Measurements from ENCODE around the gene IL10RA. TPM values are rescaled to one million over a fixed set of nuclear protein-coding genes. Genes with fewer than 3 reads are reported as not detected.

The IL10RA gene
- polyA plus RNA-seq, 3 donors, result 152 to 413 (median 226) TPM

DNA sequence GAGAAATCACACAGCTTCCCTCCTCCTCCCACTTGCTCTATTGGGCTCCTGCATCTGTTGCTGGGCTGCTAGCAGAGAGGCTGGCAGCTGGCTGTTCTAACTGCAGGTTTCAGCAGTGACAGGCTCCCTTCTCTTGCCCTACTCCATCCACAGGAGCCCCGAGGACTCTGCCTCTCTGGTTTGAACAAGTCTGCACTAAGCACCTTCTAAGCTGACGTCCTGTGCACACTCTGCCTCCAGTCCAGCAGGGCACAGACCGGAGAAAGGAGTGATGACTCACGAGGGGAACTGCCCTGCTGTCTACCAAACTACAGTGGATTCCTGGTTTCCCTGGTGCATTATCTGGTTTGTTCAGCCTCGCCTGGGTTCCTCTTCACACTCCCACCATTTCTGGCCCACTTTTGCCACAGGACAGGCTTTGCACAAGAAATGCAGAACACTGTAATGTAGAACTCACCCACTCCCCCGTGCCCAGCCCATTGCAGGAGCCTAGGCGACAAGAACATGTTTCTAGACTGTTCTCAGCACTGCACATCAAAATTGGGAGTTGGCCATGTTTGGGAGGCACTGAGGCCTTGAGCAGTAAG lies 26.0 kb downstream of the IL10RA start:
- Histone ChIP-seq H4K20me1 (ENCODE audit: insufficient read depth, low read length) (no peaks in the 10 kb centered on the region), H2AFZ (ENCODE audit: insufficient read depth, low read depth, low read length, poor library complexity, severe bottlenecking) (no peak overlapping the region), H3K36me3 (replicated peaks in 1 of 2; ENCODE audit: control insufficient read depth in 1 of 2, insufficient read depth in 2 of 2, low read length in 2 of 2) (no peaks in the 10 kb centered on the region), H3K79me2 (ENCODE audit: insufficient read depth, low read length) (peaks cover 5% of the 10 kb centered on the region), H3K4me3 (replicated peaks in 1 of 3; ENCODE audit: low read depth in 2 of 3, low read length in 3 of 3) (peak overlapping the region in 1 of 3 experiments; percentile 32), H3K4me1 (ENCODE audit: control insufficient read depth in 1 of 2, insufficient read depth in 2 of 2, low read length in 2 of 2) (peaks cover 90 to 97% of the 10 kb centered on the region in 2 donors), H3K9me3 (replicated peaks in 1 of 2; ENCODE audit: control insufficient read depth in 1 of 2, insufficient read depth in 1 of 2, low read length in 2 of 2) (peaks cover 1 to 2% of the 10 kb centered on the region in 2 donors), H3K27me3 (ENCODE audit: control insufficient read depth in 2 of 2, insufficient read depth in 2 of 2, low read length in 2 of 2) (no peaks in the 10 kb centered on the region), H3K4me2 (replicated peaks; ENCODE audit: extremely low read depth, low read length, poor library complexity, severe bottlenecking) (peak overlapping the region; percentile 60), H3K9ac (ENCODE audit: insufficient read depth, low read length, poor library complexity, severe bottlenecking) (peak overlapping the region; percentile 81), H3K27ac (ENCODE audit: low read depth in 1 of 2, low read length in 2 of 2) (peak overlapping the region; percentile 98 to 99)
- peak overlapping the region; percentile 34 to 64 for H3K4me3 Mint-ChIP-seq
- peak overlapping the region; percentile 95 to 99 (median 98) for H3K27ac Mint-ChIP-seq
- peaks cover 0 to 4% of the 10 kb centered on the region in 2 donors for H3K36me3 Mint-ChIP-seq
- peaks cover 95% of the 10 kb centered on the region for H3K4me1 Mint-ChIP-seq
- peaks cover 0 to 5% (median 2%) of the 10 kb centered on the region in 7 donors for H3K9me3 Mint-ChIP-seq
- TF ChIP-seq, protein P1, sequence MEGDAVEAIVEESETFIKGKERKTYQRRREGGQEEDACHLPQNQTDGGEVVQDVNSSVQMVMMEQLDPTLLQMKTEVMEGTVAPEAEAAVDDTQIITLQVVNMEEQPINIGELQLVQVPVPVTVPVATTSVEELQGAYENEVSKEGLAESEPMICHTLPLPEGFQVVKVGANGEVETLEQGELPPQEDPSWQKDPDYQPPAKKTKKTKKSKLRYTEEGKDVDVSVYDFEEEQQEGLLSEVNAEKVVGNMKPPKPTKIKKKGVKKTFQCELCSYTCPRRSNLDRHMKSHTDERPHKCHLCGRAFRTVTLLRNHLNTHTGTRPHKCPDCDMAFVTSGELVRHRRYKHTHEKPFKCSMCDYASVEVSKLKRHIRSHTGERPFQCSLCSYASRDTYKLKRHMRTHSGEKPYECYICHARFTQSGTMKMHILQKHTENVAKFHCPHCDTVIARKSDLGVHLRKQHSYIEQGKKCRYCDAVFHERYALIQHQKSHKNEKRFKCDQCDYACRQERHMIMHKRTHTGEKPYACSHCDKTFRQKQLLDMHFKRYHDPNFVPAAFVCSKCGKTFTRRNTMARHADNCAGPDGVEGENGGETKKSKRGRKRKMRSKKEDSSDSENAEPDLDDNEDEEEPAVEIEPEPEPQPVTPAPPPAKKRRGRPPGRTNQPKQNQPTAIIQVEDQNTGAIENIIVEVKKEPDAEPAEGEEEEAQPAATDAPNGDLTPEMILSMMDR (IDR thresholded peaks at IDR 0.05), result no peak
- peak; percentile 89 to 97 (median 96) for DNase-seq
- 0% methylated on average over 5 of the region's 7 CpGs for WGBS (ENCODE audit: insufficient coverage)
- no peaks in the 10 kb centered on the region for H3K27me3 Mint-ChIP-seq (ENCODE audit: low read depth in 3 of 3)
- intact Hi-C loops (cut with micrococcal nuclease), result loop anchor here in 1 of 2 donors (5.0 to 10.0 kb wide), 3 partner anchors 40 to 73 kb away; partner anchors contain the start of gene SMIM35

DNA sequence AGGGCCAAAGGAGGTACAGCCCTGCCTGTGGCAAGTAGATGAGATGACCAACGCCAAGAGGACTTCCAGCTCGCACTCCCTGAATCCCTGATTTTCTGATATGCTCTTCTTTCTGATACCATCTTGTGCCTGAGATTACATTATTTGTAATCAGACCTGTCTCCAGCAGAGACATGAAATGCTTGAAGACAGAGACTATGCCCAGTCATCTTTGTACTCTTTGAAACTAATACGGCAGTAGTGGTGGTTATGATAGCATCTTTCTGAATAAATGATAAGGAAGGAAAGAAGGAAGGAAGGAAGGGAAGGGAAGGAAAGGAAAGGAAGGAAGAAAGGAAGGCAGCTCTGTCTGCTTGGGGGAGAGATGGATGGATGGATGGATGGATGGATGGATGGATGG lies 27.8 kb downstream of the IL10RA start:
- Histone ChIP-seq H3K79me2 (ENCODE audit: insufficient read depth, low read length) (peaks cover 3% of the 10 kb centered on the region), H3K4me2 (replicated peaks; ENCODE audit: extremely low read depth, low read length, poor library complexity, severe bottlenecking) (no peak overlapping the region), H2AFZ (ENCODE audit: insufficient read depth, low read depth, low read length, poor library complexity, severe bottlenecking) (no peak overlapping the region), H3K4me1 (ENCODE audit: control insufficient read depth in 1 of 2, insufficient read depth in 2 of 2, low read length in 2 of 2) (peaks cover 72 to 79% of the 10 kb centered on the region in 2 donors), H3K9me3 (replicated peaks in 1 of 2; ENCODE audit: control insufficient read depth in 1 of 2, insufficient read depth in 1 of 2, low read length in 2 of 2) (peaks cover 15 to 16% of the 10 kb centered on the region in 2 donors), H3K4me3 (replicated peaks in 1 of 3; ENCODE audit: low read depth in 2 of 3, low read length in 3 of 3) (no peak overlapping the region), H3K27ac (ENCODE audit: low read depth in 1 of 2, low read length in 2 of 2) (peak overlapping the region in 1 of 2 donors; percentile 98), H3K36me3 (replicated peaks in 1 of 2; ENCODE audit: control insufficient read depth in 1 of 2, insufficient read depth in 2 of 2, low read length in 2 of 2) (no peaks in the 10 kb centered on the region), H3K9ac (ENCODE audit: insufficient read depth, low read length, poor library complexity, severe bottlenecking) (no peak overlapping the region), H4K20me1 (ENCODE audit: insufficient read depth, low read length) (no peaks in the 10 kb centered on the region), H3K27me3 (ENCODE audit: control insufficient read depth in 2 of 2, insufficient read depth in 2 of 2, low read length in 2 of 2) (no peaks in the 10 kb centered on the region)
- H3K36me3 Mint-ChIP-seq, result peaks cover 9 to 15% of the 10 kb centered on the region in 2 donors
- peak overlapping the region in 6 of 7 donors; percentile 46 to 99 (median 96) for H3K27ac Mint-ChIP-seq
- peaks cover 10 to 18% (median 16%) of the 10 kb centered on the region in 7 donors for H3K9me3 Mint-ChIP-seq
- DNase-seq, result no peak
- TF ChIP-seq, protein P1 (IDR thresholded peaks at IDR 0.05), result no peak
- peaks cover 77% of the 10 kb centered on the region for H3K4me1 Mint-ChIP-seq
- intact Hi-C loops (cut with micrococcal nuclease), result loop anchor here in 1 of 2 donors (5.0 to 10.0 kb wide), 3 partner anchors 38 to 71 kb away; partner anchors contain the start of gene SMIM35
- no peak overlapping the region for H3K4me3 Mint-ChIP-seq
- H3K27me3 Mint-ChIP-seq (ENCODE audit: low read depth in 3 of 3), result peaks cover 0 to 2% (median 2%) of the 10 kb centered on the region in 3 donors
- WGBS (ENCODE audit: insufficient coverage), result 94% methylated on average over 3 of the region's 3 CpGs
